ENCODE measurements around the gene ABCA2.

The ABCA2 gene

DNA sequence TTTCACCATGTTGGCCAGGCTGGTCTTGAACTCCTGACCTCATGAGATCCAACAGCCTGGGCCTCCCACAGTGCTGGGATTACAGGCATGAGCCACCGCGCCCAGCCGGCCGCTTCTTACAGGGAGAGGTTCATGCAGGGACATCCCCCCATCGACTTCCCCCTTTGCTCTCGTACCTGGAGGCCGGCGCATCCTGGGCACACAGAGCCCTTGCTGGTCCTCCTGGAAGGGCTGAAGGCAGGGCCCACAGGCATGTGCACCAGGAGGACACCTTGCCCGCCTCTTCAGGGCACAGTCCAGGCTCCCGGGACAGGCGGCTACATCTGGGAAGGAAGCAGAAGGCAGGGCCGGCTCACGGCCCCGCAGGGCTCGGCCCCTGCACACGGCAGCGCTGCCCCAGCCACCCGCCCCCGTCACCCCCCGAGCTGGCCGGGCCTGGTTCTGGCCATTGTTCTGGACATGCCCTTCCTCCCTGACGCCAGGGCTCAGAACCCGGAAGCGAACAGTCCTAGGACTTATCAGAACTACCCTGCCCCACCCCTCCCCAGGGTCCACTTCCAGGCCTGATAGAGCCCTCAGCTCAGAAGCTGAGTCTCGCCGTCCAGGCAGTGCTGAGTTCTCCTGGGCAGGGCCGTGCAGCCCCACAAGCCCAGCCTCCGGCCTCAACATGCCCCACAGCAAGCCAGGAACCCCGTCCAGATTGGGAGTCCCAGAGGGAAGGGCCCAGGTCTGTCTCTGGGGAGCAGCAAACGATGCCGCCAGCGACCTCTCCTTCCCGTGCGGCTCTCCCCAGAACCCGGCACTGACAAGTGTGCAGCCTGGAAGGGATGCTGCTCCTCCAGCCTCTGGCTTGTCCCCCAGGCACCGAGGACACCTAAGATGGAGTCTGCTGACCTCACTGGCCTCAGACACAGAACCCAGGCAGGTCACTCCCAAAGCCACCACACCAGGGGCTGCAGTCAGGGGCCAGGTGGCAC, 15.0 kb upstream of the ABCA2 start:
- TF ChIP-seq SIN3A (IDR thresholded peaks at IDR 0.05; ENCODE audit: borderline replicate concordance, insufficient read depth, low read length) (no peak), POLR2AphosphoS5 (IDR thresholded peaks at IDR 0.05; ENCODE audit: low read depth, low read length) (no peak), TAF1 (IDR thresholded peaks at IDR 0.05; ENCODE audit: borderline replicate concordance, insufficient read depth, low read length) (no peak)

DNA sequence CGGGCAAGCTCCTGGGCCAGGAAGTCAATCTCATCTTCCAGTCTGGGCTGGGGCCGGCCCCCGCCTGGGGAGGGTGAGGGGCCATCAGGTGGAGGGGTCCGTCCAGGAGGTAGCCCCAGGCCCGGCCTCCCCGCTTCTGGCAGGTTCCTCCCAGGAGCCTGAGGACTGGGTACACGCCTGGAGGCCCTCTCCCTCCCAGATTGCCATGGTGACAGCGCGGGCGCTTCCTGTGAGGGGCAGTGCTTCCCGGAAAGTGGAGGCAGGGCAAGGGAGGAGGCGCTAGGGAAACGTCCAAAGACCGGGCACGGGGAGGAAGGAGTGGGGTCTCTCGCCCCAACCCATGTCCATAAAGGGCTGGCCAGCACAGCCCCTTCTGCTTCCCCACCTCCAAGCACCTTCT, 13.1 kb upstream of the ABCA2 start:
- peak; percentile 37; the same call in 1 of the 2 replicates for TF ChIP-seq POLR2AphosphoS5 (IDR thresholded peaks at IDR 0.05; ENCODE audit: low read depth, low read length)
- no peak for TF ChIP-seq SIN3A (IDR thresholded peaks at IDR 0.05; ENCODE audit: borderline replicate concordance, insufficient read depth, low read length)
- no peak for TF ChIP-seq FOXP2 (optimal IDR thresholded peaks at IDR 0.05; ENCODE audit: borderline replicate concordance, extremely low read depth, extremely low read length, insufficient read depth)
- peak; percentile 28; the same call in 1 of the 2 replicates for TF ChIP-seq TAF1 (IDR thresholded peaks at IDR 0.05; ENCODE audit: borderline replicate concordance, insufficient read depth, low read length)
- TF ChIP-seq, protein P1, sequence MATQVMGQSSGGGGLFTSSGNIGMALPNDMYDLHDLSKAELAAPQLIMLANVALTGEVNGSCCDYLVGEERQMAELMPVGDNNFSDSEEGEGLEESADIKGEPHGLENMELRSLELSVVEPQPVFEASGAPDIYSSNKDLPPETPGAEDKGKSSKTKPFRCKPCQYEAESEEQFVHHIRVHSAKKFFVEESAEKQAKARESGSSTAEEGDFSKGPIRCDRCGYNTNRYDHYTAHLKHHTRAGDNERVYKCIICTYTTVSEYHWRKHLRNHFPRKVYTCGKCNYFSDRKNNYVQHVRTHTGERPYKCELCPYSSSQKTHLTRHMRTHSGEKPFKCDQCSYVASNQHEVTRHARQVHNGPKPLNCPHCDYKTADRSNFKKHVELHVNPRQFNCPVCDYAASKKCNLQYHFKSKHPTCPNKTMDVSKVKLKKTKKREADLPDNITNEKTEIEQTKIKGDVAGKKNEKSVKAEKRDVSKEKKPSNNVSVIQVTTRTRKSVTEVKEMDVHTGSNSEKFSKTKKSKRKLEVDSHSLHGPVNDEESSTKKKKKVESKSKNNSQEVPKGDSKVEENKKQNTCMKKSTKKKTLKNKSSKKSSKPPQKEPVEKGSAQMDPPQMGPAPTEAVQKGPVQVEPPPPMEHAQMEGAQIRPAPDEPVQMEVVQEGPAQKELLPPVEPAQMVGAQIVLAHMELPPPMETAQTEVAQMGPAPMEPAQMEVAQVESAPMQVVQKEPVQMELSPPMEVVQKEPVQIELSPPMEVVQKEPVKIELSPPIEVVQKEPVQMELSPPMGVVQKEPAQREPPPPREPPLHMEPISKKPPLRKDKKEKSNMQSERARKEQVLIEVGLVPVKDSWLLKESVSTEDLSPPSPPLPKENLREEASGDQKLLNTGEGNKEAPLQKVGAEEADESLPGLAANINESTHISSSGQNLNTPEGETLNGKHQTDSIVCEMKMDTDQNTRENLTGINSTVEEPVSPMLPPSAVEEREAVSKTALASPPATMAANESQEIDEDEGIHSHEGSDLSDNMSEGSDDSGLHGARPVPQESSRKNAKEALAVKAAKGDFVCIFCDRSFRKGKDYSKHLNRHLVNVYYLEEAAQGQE (IDR thresholded peaks at IDR 0.05; ENCODE audit: insufficient read depth in 1 of 2, low read depth in 2 of 2, low read length in 2 of 2), result no peak

DNA sequence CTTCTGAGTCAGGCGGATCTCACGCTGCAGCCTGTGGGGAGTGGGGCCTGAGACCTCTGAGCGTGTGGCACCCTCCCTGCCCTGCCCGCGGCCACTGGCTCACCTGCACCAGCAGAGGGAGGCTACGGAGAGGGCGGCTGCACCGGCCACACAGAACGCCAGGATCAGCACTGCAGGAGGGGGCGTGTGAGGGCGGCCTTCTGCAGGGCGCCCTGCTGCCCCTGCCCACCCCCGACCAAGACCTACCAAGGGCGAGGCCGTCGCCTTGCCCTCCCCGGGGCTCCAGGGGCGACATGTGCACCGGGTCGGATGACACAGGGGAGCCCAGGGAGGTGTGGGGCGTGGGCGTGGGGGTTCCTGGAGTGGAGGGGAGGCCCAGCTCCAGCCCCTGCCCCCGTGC, 12.5 kb upstream of the ABCA2 start:
- TF ChIP-seq POLR2AphosphoS5 (IDR thresholded peaks at IDR 0.05; ENCODE audit: low read depth, low read length), result no peak
- TF ChIP-seq, protein P1 (IDR thresholded peaks at IDR 0.05; ENCODE audit: insufficient read depth in 1 of 2, low read depth in 2 of 2, low read length in 2 of 2), result no peak
- no peak for TF ChIP-seq SIN3A (IDR thresholded peaks at IDR 0.05; ENCODE audit: borderline replicate concordance, insufficient read depth, low read length)
- TF ChIP-seq FOXP2 (optimal IDR thresholded peaks at IDR 0.05; ENCODE audit: borderline replicate concordance, extremely low read depth, extremely low read length, insufficient read depth), result no peak
- TF ChIP-seq TAF1 (IDR thresholded peaks at IDR 0.05; ENCODE audit: borderline replicate concordance, insufficient read depth, low read length), result no peak

DNA sequence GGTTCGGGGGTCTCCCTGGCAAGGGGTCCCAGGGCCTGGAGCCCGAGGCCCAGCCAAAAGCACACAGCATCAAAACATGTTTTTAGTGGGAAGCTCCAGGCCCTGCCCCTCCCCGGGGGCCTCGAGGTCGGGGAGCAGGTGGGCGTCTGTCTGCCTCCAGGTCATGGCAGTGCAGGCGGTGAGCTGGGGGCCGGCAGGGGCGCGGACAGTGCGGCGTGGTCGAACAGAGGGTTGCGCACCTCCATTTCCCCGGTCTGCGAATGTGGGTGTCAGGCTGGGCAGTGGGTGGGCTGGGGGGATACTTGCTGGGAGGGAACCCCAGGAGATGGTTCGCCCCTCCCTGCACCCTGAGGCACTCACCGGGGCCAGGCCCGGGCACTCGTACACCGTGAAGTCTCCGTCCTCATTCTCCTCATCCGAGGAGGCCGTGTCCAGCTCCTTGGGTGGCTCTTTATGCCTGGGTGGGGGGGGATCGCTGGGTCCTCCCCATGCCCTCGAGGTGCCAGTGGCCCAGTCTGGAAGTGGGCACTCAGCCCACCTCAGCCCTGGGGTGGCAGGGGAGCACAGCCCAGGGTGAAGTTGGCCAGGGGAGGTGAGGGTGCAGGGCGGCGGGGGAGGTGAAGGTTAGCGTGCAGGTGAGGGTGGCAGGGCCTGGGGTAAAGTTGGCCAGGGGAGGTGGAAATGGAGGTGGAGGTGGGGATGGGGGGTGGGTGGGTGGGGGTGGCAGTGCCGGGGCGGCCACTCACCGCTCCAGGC, 11.8 kb upstream of the ABCA2 start:
- TF ChIP-seq FOXP2 (optimal IDR thresholded peaks at IDR 0.05; ENCODE audit: borderline replicate concordance, extremely low read depth, extremely low read length, insufficient read depth) (no peak), POLR2AphosphoS5 (IDR thresholded peaks at IDR 0.05; ENCODE audit: low read depth, low read length) (no peak), SIN3A (IDR thresholded peaks at IDR 0.05; ENCODE audit: borderline replicate concordance, insufficient read depth, low read length) (no peak)
- TF ChIP-seq, protein P1 (IDR thresholded peaks at IDR 0.05; ENCODE audit: insufficient read depth in 1 of 2, low read depth in 2 of 2, low read length in 2 of 2), result no peak

DNA sequence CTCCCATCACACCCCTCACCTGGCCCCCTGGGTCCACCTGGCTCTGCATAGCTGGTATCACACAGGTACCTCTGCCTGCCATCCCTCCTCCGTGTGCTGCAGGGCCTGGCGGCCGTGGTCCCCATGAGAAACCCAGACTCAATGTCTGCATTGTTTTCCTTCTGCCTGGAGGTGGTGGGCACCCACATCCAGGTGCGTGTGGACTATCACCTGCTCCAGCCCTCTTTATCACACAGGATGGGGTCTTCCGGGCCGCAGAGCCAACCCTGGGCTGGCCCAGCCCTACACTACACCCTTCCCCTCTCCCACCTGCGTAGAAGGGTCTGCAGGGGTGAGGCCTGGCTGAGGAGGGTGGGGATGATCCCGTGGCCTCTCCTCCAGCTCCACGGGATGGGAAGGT, 10.9 kb upstream of the ABCA2 start:
- TF ChIP-seq TAF1 (IDR thresholded peaks at IDR 0.05; ENCODE audit: borderline replicate concordance, insufficient read depth, low read length), result no peak
- TF ChIP-seq SIN3A (IDR thresholded peaks at IDR 0.05; ENCODE audit: borderline replicate concordance, insufficient read depth, low read length), result no peak
- TF ChIP-seq, protein P1 (IDR thresholded peaks at IDR 0.05; ENCODE audit: insufficient read depth in 1 of 2, low read depth in 2 of 2, low read length in 2 of 2), result no peak
- no peak for TF ChIP-seq FOXP2 (optimal IDR thresholded peaks at IDR 0.05; ENCODE audit: borderline replicate concordance, extremely low read depth, extremely low read length, insufficient read depth)
- TF ChIP-seq POLR2AphosphoS5 (IDR thresholded peaks at IDR 0.05; ENCODE audit: low read depth, low read length), result no peak

Measured in PFSK-1 (cell line).